ENCODE results near the gene OR51V1.
"Not testable (repeated sequence)": the region's sequence is repeated elsewhere in the genome, so short reads cannot be mapped to it uniquely, and the experiment has no call there.

OR51V1 gene

GRCh38 chr11:5165898-5166297, 34.6 kb downstream of the OR51V1 start:
- DNase-seq (ENCODE audit: low read depth): not testable (repeated sequence)

DNA sequence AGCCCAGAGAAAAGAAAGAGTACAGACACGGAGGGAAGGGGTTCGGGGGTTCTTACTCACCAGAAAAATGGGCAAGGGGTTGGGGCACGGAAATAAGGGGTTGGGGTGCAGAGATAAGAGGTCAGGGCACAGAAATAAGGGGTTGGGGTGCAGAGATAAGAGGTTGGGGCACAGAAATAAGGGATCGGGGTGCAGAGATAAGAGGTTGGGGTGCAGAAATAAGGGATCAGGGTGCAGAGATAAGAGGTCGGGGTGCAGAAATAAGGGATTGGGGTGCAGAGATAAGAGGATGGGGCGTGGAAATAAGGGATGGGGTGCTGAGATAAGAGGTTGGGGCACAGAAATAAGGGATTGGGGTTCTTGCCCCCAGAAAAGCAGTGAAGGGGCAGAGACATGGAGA, 35.7 kb downstream of the OR51V1 start:
- not testable (repeated sequence) for DNase-seq (ENCODE audit: low read depth)

GRCh38 chr11:5161045-5161444, 39.4 kb downstream of the OR51V1 start:
- not testable (repeated sequence) for DNase-seq (ENCODE audit: low read depth)

GRCh38 chr11:5160217-5160616, 40.3 kb downstream of the OR51V1 start:
- not testable (repeated sequence) for DNase-seq (ENCODE audit: low read depth)

- no peak for DNase-seq (ENCODE audit: low read depth)
Observed at GRCh38 chr11:5159806-5160205, 40.7 kb downstream of the OR51V1 start.

DNA sequence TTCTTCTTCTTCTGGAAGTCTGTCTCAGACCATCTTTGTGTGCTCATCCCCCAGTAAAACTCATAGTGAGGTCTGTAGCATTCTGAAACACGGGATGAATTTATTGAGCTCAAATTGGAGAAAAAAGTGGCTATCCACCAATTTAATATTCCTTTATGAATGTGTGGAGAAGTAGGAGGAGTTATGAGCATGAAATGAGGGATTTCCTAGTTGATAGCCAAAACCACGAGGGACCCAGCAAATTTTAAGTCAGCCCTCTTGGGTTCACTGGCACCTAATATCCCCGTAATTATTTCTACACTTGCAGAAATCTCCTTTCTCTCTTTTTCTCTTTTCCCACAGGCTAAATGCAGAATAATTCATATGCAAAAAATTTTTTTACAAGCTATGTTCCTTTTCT, 45.8 kb downstream of the OR51V1 start, which contains the start of gene OR52A1:
Gene OR52A1 (minus strand): TSS at position 101 of the 400 bp plus-strand sequence. CDS start 2,388 bp downstream, outside the sequence.
- DNase-seq (ENCODE audit: low read depth): no peak

GRCh38 chr11:5153574-5154431, 46.7 kb downstream of the OR51V1 start:
- no peak for DNase-seq (ENCODE audit: low read depth)

- DNase-seq (ENCODE audit: low read depth): no peak
Observed at GRCh38 chr11:5151713-5152153, 48.7 kb downstream of the OR51V1 start.
